Naive thymus-derived CD4-positive, alpha-beta T cell (primary cell): Measurements from ENCODE around the gene CENPP. TPM values are rescaled to one million over a fixed set of nuclear protein-coding genes. Genes with fewer than 3 reads are reported as not detected.
A peak's percentile ranks its signal among the peaks of the same experiment; 100 is the strongest.

ENCODE experiments used
- ATAC-seq: fragments of 150-1000 bp; cut with Tn5 transposase; 2 replicates; pipeline ENCODE4 v1.10.0; 2021; ENCODE audit warnings: mild to moderate bottlenecking, moderate library complexity
- CTCF ChIA-PET: fragments of 350-600 bp; sonication (Branson Sonifier 250); formaldehyde crosslinking; loops from one replicate; lab custom pipeline; 2021; ENCODE audit warnings: antibody characterized with exemption; lab: Charles Lee
- POLR2A ChIA-PET: fragments of 350-600 bp; sonication (Branson Sonifier 250); formaldehyde crosslinking; loops from one replicate; lab custom pipeline; 2021; ENCODE audit warnings: antibody characterized with exemption, inconsistent platforms; lab: Charles Lee
- DNase-seq, 9 donors: peaks; one replicate each; pipeline versions ENCODE4 v3.0.0 to v3.0.0-alpha.2; 2020 to 2022; ENCODE audit warnings: mixed read lengths in 1 of 9
- H3K27ac ChIP-seq: one replicate; pipeline ENCODE4 v1.7.0; 2013; ENCODE audit warnings: mild to moderate bottlenecking, low read depth, low read length, moderate library complexity
- H3K27me3 ChIP-seq, 2 donors: one replicate each; pipeline ENCODE4 v1.7.0; 2013; ENCODE audit warnings: low read length in 2 of 2, mild to moderate bottlenecking in 2 of 2, moderate library complexity in 2 of 2; ENCODE audit not compliant: control insufficient read depth in 2 of 2, insufficient read depth in 2 of 2
- H3K36me3 ChIP-seq, 3 experiments: 1 replicate in 2 of 3; 2 replicates in 1 of 3; pipeline ENCODE4 v1.7.0; 2013; ENCODE audit warnings: low read length in 3 of 3, mild to moderate bottlenecking in 3 of 3, moderate library complexity in 1 of 3; ENCODE audit not compliant: insufficient read depth in 3 of 3, control insufficient read depth in 2 of 3
- H3K4me1 ChIP-seq, 2 donors: one replicate each; pipeline ENCODE4 v1.7.0; 2013; ENCODE audit warnings: low read length in 2 of 2, mild to moderate bottlenecking in 2 of 2, moderate library complexity in 1 of 2; ENCODE audit not compliant: control insufficient read depth in 2 of 2, insufficient read depth in 2 of 2
- H3K4me3 ChIP-seq: 2 replicates; pipeline ENCODE4 v1.7.0; 2013; ENCODE audit warnings: mild to moderate bottlenecking, low read length
- H3K9me3 ChIP-seq, 3 experiments: 1 replicate in 2 of 3; 2 replicates in 1 of 3; pipeline ENCODE4 v1.7.0; 2013; ENCODE audit warnings: low read length in 3 of 3; ENCODE audit not compliant: control insufficient read depth in 2 of 3
- H3K27ac Mint-ChIP-seq, 9 donors: one replicate each; pipeline ENCODE4 v1.8.0; 2020 to 2022; ENCODE audit warnings: mixed read lengths in 9 of 9, mild to moderate bottlenecking in 8 of 9, moderate library complexity in 5 of 9, inconsistent platforms in 2 of 9
- H3K27me3 Mint-ChIP-seq, 5 donors: one replicate each; pipeline ENCODE4 v1.8.0; 2021 to 2022; ENCODE audit warnings: mixed read lengths in 5 of 5, mild to moderate bottlenecking in 1 of 5
- H3K36me3 Mint-ChIP-seq, 5 donors: one replicate each; pipeline ENCODE4 v1.8.0; 2020 to 2022; ENCODE audit warnings: mixed read lengths in 5 of 5, mild to moderate bottlenecking in 3 of 5, inconsistent platforms in 1 of 5
- H3K4me1 Mint-ChIP-seq, 7 donors: one replicate each; pipeline ENCODE4 v1.8.0; 2020 to 2022; ENCODE audit warnings: mixed read lengths in 7 of 7, mild to moderate bottlenecking in 3 of 7, inconsistent platforms in 1 of 7
- H3K4me3 Mint-ChIP-seq, 10 donors: one replicate each; pipeline ENCODE4 v1.8.0; 2020 to 2022; ENCODE audit warnings: mild to moderate bottlenecking in 10 of 10, mixed read lengths in 10 of 10, moderate library complexity in 6 of 10, inconsistent platforms in 2 of 10
- H3K9me3 Mint-ChIP-seq, 11 donors: one replicate each; pipeline ENCODE4 v1.8.0; 2020 to 2022; ENCODE audit warnings: mixed read lengths in 11 of 11, mild to moderate bottlenecking in 4 of 11, inconsistent platforms in 1 of 11, moderate library complexity in 1 of 11
- intact Hi-C, 2 donors: fragments of 100-400 bp; cut with micrococcal nuclease; formaldehyde crosslinking; loops; one replicate each; pipeline ENCODE4 v1.15.1; 2023
- polyA plus RNA-seq, 2 donors: library from polyadenylated mRNA; unstranded; fragments of 300-500 nt; fragmentation: Illumina TruSeq; gene quantifications; one replicate each; pipeline ENCODE4 v1.2.3, GENCODE V29; 2021
- total RNA-seq, 6 experiments: library from RNA in 5 of 6; stranded (reverse) in 5 of 6; gene quantifications; 1 replicate in 5 of 6; 2 replicates in 1 of 6; pipeline ENCODE4 v1.2.3 and lab custom pipeline; 2021 to 2026

CENPP gene
- total and polyA plus RNA-seq, 7 experiments from 2014 or later = 1.2 to 24.3 (median 3.8) TPM

GRCh38 chr9:92333282-92333634 lies 7.5 kb downstream of the CENPP start:
- no peak overlapping the region for H3K4me3 ChIP-seq
- no peaks in the 10 kb centered on the region for H3K9me3 ChIP-seq
- Mint-ChIP-seq H3K4me3 (no peak overlapping the region), H3K36me3 (peaks cover 0 to 14% (median 4%) of the 10 kb centered on the region in 5 donors), H3K27me3 (no peaks in the 10 kb centered on the region), H3K4me1 (no peaks in the 10 kb centered on the region), H3K27ac (no peak overlapping the region), H3K9me3 (no peaks in the 10 kb centered on the region)
- H3K36me3 ChIP-seq = peaks cover 0 to 4% (median 0%) of the 10 kb centered on the region in 3 experiments
- ChIA-PET POLR2A (no interaction called here), CTCF (no interaction called here)
- no peaks in the 10 kb centered on the region for H3K27me3 ChIP-seq
- intact Hi-C loops = no loop called here
- DNase-seq (no peak), ATAC-seq (no peak)
- H3K27ac ChIP-seq = no peak overlapping the region
- H3K4me1 ChIP-seq = no peaks in the 10 kb centered on the region

GRCh38 chr9:92341578-92341977 lies 15.8 kb downstream of the CENPP start:
- peaks cover 0 to 13% (median 0%) of the 10 kb centered on the region in 3 experiments for H3K36me3 ChIP-seq
- ATAC-seq (no peak), DNase-seq (no peak)
- H3K4me1 Mint-ChIP-seq = peaks cover 0 to 2% (median 0%) of the 10 kb centered on the region in 7 donors
- intact Hi-C loops = no loop called here
- peaks cover 0 to 11% (median 3%) of the 10 kb centered on the region in 11 donors for H3K9me3 Mint-ChIP-seq
- ChIA-PET POLR2A (no interaction called here), CTCF (no interaction called here)
- H3K36me3 Mint-ChIP-seq = peaks cover 5 to 31% (median 25%) of the 10 kb centered on the region in 5 donors
- no peaks in the 10 kb centered on the region for H3K27me3 Mint-ChIP-seq
- no peak overlapping the region for H3K4me3 ChIP-seq
- no peaks in the 10 kb centered on the region for H3K4me1 ChIP-seq
- H3K9me3 ChIP-seq = no peaks in the 10 kb centered on the region
- no peak overlapping the region for H3K27ac Mint-ChIP-seq
- no peak overlapping the region for H3K27ac ChIP-seq
- H3K27me3 ChIP-seq = no peaks in the 10 kb centered on the region
- no peak overlapping the region for H3K4me3 Mint-ChIP-seq

DNA sequence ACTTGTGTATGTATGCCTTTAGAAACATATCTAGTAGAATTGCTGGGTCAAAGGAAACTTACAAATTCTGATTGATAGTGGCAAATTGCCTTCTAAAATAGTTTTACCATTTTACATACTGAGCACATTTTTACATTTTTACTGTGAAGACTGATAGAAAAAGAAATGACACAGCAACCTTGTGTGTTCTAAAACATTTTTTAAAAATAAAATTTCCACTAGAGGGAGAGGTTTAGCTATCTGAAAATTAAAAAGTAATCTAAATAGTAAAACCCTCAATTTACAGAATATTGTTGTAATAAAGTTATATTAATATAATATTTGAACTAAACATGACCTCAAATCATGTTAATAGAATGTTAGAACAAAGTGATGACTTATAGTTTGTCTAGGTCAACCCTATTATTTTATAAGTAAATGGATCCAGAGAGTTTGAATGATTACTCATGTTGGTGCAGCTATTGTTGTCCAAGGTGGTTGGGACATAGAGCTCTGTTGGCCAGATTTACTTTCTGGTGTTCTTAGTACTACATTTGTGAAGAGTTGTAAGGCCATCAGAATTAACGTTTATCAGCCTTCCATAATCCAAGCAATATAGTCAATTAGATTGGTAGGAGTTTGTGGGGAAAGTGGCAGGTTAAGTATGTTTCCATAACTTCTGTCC lies 17.2 kb downstream of the CENPP start:
- ChIA-PET POLR2A (no interaction called here), CTCF (no interaction called here)
- no peaks in the 10 kb centered on the region for H3K27me3 ChIP-seq
- H3K36me3 ChIP-seq = peaks cover 0 to 11% (median 0%) of the 10 kb centered on the region in 3 experiments
- no peak for ATAC-seq
- H3K9me3 ChIP-seq = no peaks in the 10 kb centered on the region
- no peak for DNase-seq
- peaks cover 0 to 11% (median 3%) of the 10 kb centered on the region in 11 donors for H3K9me3 Mint-ChIP-seq
- no peak overlapping the region for H3K27ac ChIP-seq
- H3K27me3 Mint-ChIP-seq = no peaks in the 10 kb centered on the region
- no peak overlapping the region for H3K27ac Mint-ChIP-seq
- H3K36me3 Mint-ChIP-seq = peaks cover 5 to 36% (median 22%) of the 10 kb centered on the region in 5 donors
- intact Hi-C loops = no loop called here
- no peak overlapping the region for H3K4me3 ChIP-seq
- no peaks in the 10 kb centered on the region for H3K4me1 ChIP-seq
- peaks cover 0 to 2% (median 0%) of the 10 kb centered on the region in 7 donors for H3K4me1 Mint-ChIP-seq
- H3K4me3 Mint-ChIP-seq = no peak overlapping the region

DNA sequence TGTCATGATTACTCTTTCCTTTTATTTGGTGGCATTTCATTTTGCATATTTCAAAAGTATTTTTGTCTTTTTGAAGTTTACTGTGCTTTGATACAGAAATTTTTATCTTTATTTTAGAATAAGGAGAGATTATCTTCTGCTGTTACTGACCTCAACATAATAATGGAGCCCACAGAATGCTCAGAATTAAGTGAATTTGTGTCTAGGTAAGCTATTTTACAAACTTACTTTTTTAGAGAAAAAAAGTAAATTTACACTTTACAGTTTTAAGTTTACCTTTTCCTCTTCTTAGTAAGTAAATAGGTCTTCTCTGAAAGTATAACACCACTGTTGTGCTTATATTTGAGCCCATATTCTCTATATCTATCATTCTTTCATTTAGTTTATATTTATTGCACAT lies 19.8 kb downstream of the CENPP start:
- no peaks in the 10 kb centered on the region for H3K36me3 ChIP-seq
- no peaks in the 10 kb centered on the region for H3K4me1 ChIP-seq
- H3K9me3 ChIP-seq = no peaks in the 10 kb centered on the region
- CTCF ChIA-PET = no interaction called here
- no peak overlapping the region for H3K4me3 Mint-ChIP-seq
- H3K4me1 Mint-ChIP-seq = peaks cover 0 to 4% (median 0%) of the 10 kb centered on the region in 7 donors
- H3K27me3 Mint-ChIP-seq = no peaks in the 10 kb centered on the region
- intact Hi-C loops = no loop called here
- POLR2A ChIA-PET = no interaction called here
- H3K36me3 Mint-ChIP-seq = peaks cover 7 to 25% (median 14%) of the 10 kb centered on the region in 5 donors
- DNase-seq (no peak), ATAC-seq (no peak)
- no peak overlapping the region for H3K27ac ChIP-seq
- no peak overlapping the region for H3K4me3 ChIP-seq
- no peaks in the 10 kb centered on the region for H3K27me3 ChIP-seq
- peak overlapping the region in 1 of 9 donors; percentile 4 for H3K27ac Mint-ChIP-seq
- H3K9me3 Mint-ChIP-seq = peaks cover 0 to 10% (median 3%) of the 10 kb centered on the region in 11 donors

- Mint-ChIP-seq H3K4me3 (no peak overlapping the region), H3K9me3 (peaks cover 0 to 10% (median 4%) of the 10 kb centered on the region in 11 donors), H3K27ac (no peak overlapping the region), H3K4me1 (peaks cover 0 to 12% (median 0%) of the 10 kb centered on the region in 7 donors), H3K27me3 (no peaks in the 10 kb centered on the region), H3K36me3 (peaks cover 3 to 49% (median 14%) of the 10 kb centered on the region in 5 donors)
- intact Hi-C loops = no loop called here
- no peaks in the 10 kb centered on the region for H3K27me3 ChIP-seq
- no peak overlapping the region for H3K4me3 ChIP-seq
- ChIA-PET POLR2A (no interaction called here), CTCF (no interaction called here)
- no peak for DNase-seq
- ATAC-seq = no peak
- no peaks in the 10 kb centered on the region for H3K9me3 ChIP-seq
- no peak overlapping the region for H3K27ac ChIP-seq
- no peaks in the 10 kb centered on the region for H3K36me3 ChIP-seq
- peaks cover 0 to 3% of the 10 kb centered on the region in 2 donors for H3K4me1 ChIP-seq
Observed at GRCh38 chr9:92349771-92350739, 24.3 kb downstream of the CENPP start.

- Histone ChIP-seq H3K27me3 (no peaks in the 10 kb centered on the region), H3K27ac (no peak overlapping the region), H3K36me3 (no peaks in the 10 kb centered on the region), H3K4me1 (peaks cover 0 to 3% of the 10 kb centered on the region in 2 donors), H3K4me3 (no peak overlapping the region), H3K9me3 (no peaks in the 10 kb centered on the region)
- H3K27me3 Mint-ChIP-seq = no peaks in the 10 kb centered on the region
- H3K36me3 Mint-ChIP-seq = peaks cover 3 to 52% (median 14%) of the 10 kb centered on the region in 5 donors
- ATAC-seq = no peak
- DNase-seq = no peak
- no peak overlapping the region for H3K27ac Mint-ChIP-seq
- POLR2A ChIA-PET = no interaction called here
- peaks cover 0 to 16% (median 7%) of the 10 kb centered on the region in 11 donors for H3K9me3 Mint-ChIP-seq
- CTCF ChIA-PET = no interaction called here
- no peak overlapping the region for H3K4me3 Mint-ChIP-seq
- intact Hi-C loops = no loop called here
- H3K4me1 Mint-ChIP-seq = peaks cover 0 to 12% (median 0%) of the 10 kb centered on the region in 7 donors
Observed at GRCh38 chr9:92350740-92351133, 25.0 kb downstream of the CENPP start.
